OCI-LY3 (cell line): Measurements from ENCODE around the gene PALS2.

Source experiments
- CTCF ChIP-seq: fragments of 200-600, 300-600 bp; sonication (generic); IDR thresholded peaks from 2 replicates; pipeline ENCODE4 v1.5.1; 2014; ENCODE audit warnings: antibody characterized with exemption, low read length, low read depth
- EZH2phosphoT487 ChIP-seq: fragments of 200-600 bp; shearing (Covaris generic); IDR thresholded peaks from 2 replicates; pipeline ENCODE4 v1.6.1; 2018; ENCODE audit warnings: antibody characterized with exemption, mixed run types, low read depth

DNA sequence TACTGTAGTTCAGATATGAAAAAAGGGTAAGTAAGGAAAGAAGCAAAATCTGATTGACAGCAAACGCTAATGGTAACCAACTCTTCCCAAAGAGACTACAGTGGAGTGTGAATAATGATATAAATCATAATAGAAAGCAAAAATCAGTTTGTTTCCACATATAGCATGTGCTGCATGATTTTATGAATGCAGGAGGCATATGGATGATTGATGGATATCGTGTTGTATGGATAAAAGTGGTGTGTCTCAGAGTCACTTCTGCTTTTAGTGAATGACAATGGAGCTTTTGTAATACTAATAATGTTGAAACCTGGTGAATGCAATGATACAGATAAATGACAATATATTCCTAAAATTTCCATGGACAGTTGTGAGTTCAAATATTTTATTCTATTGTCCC, 36.6 kb upstream of the PALS2 start:
- TF ChIP-seq CTCF (no peak), EZH2phosphoT487 (no peak)
